Stimulated activated naive CD4-positive, alpha-beta T cell treated with Interleukin-2 at 50 U/mL for 16 hours (primary cell): ENCODE results near the gene SMURF1.

Experiments used
- DNase-seq: peaks from one replicate; lab custom pipeline; 2025; lab: John Stamatoyannopoulos, UW

Gene SMURF1

GRCh38 chr7:99028261-99028973 is 115.5 kb downstream of the SMURF1 start:
- no peak for DNase-seq

- no peak for DNase-seq
Measured at GRCh38 chr7:99027841-99028240, 116.1 kb downstream of the SMURF1 start.

- DNase-seq, result no peak
Measured at GRCh38 chr7:99027241-99027640, 116.7 kb downstream of the SMURF1 start.

GRCh38 chr7:99024066-99024465 is 119.8 kb downstream of the SMURF1 start:
- DNase-seq, result no peak

GRCh38 chr7:99021941-99022560 is 121.9 kb downstream of the SMURF1 start:
- DNase-seq, result no peak

GRCh38 chr7:99020413-99020715 is 123.5 kb downstream of the SMURF1 start:
- no peak for DNase-seq

- no peak for DNase-seq
Measured at GRCh38 chr7:99019523-99020412, 124.1 kb downstream of the SMURF1 start.

GRCh38 chr7:99016196-99016595 is 127.7 kb downstream of the SMURF1 start:
- DNase-seq, result no peak

- no peak for DNase-seq
Measured at GRCh38 chr7:99014113-99014985, 129.6 kb downstream of the SMURF1 start.

GRCh38 chr7:99013266-99014112 is 130.4 kb downstream of the SMURF1 start:
- DNase-seq, result no peak

- DNase-seq, result no peak
Measured at GRCh38 chr7:99012722-99013121, 131.2 kb downstream of the SMURF1 start.

GRCh38 chr7:99011706-99012404 is 132.1 kb downstream of the SMURF1 start:
- no peak for DNase-seq

- DNase-seq, result no peak
Measured at GRCh38 chr7:99011341-99011705, 132.6 kb downstream of the SMURF1 start.

GRCh38 chr7:99010281-99010680 is 133.6 kb downstream of the SMURF1 start:
- no peak for DNase-seq

GRCh38 chr7:99008921-99009530 is 134.9 kb downstream of the SMURF1 start:
- DNase-seq, result no peak

- DNase-seq, result no peak
Measured at GRCh38 chr7:99008181-99008631, 135.7 kb downstream of the SMURF1 start.

GRCh38 chr7:99006739-99007424 is 137.0 kb downstream of the SMURF1 start:
- no peak for DNase-seq

GRCh38 chr7:99005776-99006175 is 138.1 kb downstream of the SMURF1 start:
- no peak for DNase-seq

- DNase-seq, result no peak
Measured at GRCh38 chr7:99004781-99005500, 139.0 kb downstream of the SMURF1 start.
